ENCODE measurements around the gene MAP3K13.
"Not testable (repeated sequence)": the region's sequence is repeated elsewhere in the genome, so short reads cannot be mapped to it uniquely, and the experiment has no call there.

Gene MAP3K13

GRCh38 chr3:185457376-185457775, 94.4 kb downstream of the MAP3K13 start:
- no peak for DNase-seq

GRCh38 chr3:185460309-185460708, 97.4 kb downstream of the MAP3K13 start:
- DNase-seq, result no peak

- DNase-seq, result no peak
Measured at GRCh38 chr3:185460719-185461350, 97.9 kb downstream of the MAP3K13 start.

- DNase-seq, result no peak
Measured at GRCh38 chr3:185465471-185465870, 102.5 kb downstream of the MAP3K13 start.

GRCh38 chr3:185466123-185466522, 103.2 kb downstream of the MAP3K13 start:
- DNase-seq, result not testable (repeated sequence)

GRCh38 chr3:185469542-185469941, 106.6 kb downstream of the MAP3K13 start:
- DNase-seq, result no peak

- no peak for DNase-seq
Measured at GRCh38 chr3:185470323-185470722, 107.4 kb downstream of the MAP3K13 start.

- DNase-seq, result no peak
Measured at GRCh38 chr3:185473290-185473815, 110.4 kb downstream of the MAP3K13 start.

GRCh38 chr3:185474922-185475321, 112.0 kb downstream of the MAP3K13 start:
- not testable (repeated sequence) for DNase-seq

- no peak for DNase-seq
Measured at GRCh38 chr3:185477316-185477715, 114.4 kb downstream of the MAP3K13 start.

- DNase-seq, result no peak
Measured at GRCh38 chr3:185479373-185479945, 116.5 kb downstream of the MAP3K13 start.

- no peak for DNase-seq
Measured at GRCh38 chr3:185484296-185484695, 121.4 kb downstream of the MAP3K13 start.

GRCh38 chr3:185486394-185486793, 123.5 kb downstream of the MAP3K13 start:
- no peak for DNase-seq

- no peak for DNase-seq
Measured at GRCh38 chr3:185488465-185488864, 125.5 kb downstream of the MAP3K13 start.

- no peak for DNase-seq
Measured at GRCh38 chr3:185489462-185489861, 126.5 kb downstream of the MAP3K13 start.

GRCh38 chr3:185490241-185490640, 127.3 kb downstream of the MAP3K13 start:
- DNase-seq, result no peak

GRCh38 chr3:185498503-185499396, 135.8 kb downstream of the MAP3K13 start, which contains the start of gene TMEM41A:
Gene TMEM41A, minus strand, starts transcription at chr3:185499035. Its CDS starts 74 bp downstream, at chr3:185498961.
- peak; percentile 87 for DNase-seq

- DNase-seq, result no peak
Measured at GRCh38 chr3:185502987-185503386, 140.1 kb downstream of the MAP3K13 start.

GRCh38 chr3:185503521-185503920, 140.6 kb downstream of the MAP3K13 start:
- DNase-seq, result no peak

GRCh38 chr3:185504636-185505035, 141.7 kb downstream of the MAP3K13 start:
- no peak for DNase-seq

GRCh38 chr3:185507883-185508282, 144.9 kb downstream of the MAP3K13 start:
- DNase-seq, result no peak

GRCh38 chr3:185508335-185508991, 145.5 kb downstream of the MAP3K13 start:
- no peak for DNase-seq

- no peak for DNase-seq
Measured at GRCh38 chr3:185511711-185512110, 148.8 kb downstream of the MAP3K13 start.

Data from DMS 273 treated with DMSO at 0.1 percent for 48 hours (cell line).